HG03565 (cell line): Measurements from ENCODE around the gene DCLRE1B.

Experiments used
- ATAC-seq: cut with Tn5 transposase; IDR thresholded peaks from one replicate; pipeline ENCODE4 v1.9.1; 2021; ENCODE audit warnings: mild to moderate bottlenecking, moderate library complexity; ENCODE audit not compliant: unreplicated experiment

Gene DCLRE1B

DNA sequence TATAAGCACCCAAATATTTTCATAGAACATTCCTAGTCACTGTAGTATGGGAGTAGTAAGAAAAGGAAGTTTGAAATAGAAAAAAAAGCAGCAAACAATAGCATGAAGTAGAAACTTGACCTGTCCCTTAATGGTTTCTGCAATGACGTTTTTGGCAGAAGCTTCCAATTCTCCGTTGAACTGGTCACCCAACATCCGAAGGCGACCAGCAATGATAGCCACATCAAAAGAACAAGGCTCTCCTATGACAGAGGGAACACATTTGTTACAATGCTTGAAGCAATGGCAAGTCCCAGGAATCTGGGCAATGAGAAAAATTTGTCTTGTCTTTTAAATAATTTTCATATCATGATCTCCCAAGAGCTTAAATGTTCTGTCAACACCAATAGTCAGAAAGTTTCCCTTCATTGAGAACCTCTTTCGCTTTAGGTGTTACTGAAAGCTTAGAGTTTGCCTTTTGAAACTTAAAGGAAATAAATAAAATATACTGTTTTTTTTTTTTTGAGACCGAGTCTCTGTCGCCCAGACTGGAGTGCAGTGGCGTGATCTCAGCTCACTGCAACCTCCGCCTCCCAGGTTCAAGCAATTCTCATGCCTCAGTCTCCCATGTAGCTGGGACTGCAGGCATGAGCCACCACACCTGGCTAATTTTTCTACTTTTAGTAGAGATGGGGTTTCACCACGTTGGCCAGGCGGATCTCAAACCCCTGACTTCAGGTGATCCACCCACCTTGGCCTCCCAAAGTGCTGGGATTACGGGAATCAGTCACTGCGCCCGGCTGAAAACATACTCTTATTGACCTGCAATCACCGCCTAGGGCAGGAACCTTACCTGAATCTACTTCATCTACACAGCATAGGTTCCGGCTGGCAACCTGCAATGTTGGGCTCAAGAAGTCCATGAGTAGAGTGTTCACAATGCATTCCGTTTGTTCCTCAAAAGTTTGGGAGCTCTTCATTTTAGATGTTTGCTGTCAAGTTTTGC, 18.4 kb upstream of the DCLRE1B start:
- no peak for ATAC-seq

DNA sequence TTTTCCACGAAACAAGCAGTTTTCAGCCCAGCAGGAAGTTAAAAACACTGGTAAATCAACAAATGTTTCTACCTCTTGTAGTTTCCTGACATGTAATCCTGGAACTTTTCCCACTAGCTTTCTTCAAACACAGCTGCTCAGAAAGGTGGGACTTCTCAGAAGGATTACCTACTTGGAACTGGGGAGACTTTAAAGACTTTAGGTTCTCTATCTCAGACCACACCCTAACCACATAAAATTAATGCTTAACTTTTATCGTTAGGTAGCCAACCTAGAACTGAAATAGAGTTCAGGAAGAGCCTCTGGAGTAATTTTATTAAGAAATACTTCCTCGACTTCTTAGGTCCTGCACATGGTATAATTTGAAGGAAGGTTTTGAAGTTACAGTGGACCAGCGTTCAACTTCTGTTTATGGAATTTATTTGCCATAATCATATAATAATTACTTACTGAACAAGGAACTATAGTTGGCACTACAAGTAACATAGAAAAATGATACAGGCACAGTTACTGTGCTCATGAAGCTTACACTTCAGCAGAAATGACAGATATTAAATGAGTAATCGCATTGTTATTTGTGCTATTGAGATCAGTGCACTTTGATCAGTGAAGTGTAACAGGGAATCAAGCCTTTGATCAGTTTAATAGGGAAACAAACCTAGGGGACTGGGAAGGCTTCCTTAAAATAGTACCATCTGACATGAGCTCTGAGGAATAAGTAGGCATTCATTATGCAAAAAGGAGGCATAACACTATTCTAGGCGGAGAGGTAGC, 17.5 kb upstream of the DCLRE1B start, which contains the start of gene BCL2L15:
Gene BCL2L15, minus strand, starts transcription at position 180 of the 774 bp plus-strand sequence. CDS start 206 bp downstream, outside the sequence.
- no peak for ATAC-seq

DNA sequence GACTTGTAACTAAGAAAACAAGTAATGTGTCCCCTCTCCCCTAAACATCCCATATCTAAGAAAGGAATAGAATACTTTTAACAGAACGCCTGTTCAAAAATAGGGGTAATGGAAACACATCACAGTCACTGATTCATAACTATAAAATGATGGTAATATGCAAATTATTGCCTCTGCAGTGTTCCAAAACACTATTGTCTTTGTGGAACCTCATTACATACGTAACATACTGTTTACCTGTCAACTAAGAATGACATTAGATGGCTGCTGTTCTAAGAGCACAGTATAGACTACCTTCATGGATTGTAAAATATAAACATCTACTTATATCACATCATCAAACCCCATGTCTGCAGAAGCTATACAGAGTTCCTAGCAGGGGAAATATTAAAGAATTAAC, 14.3 kb upstream of the DCLRE1B start:
- no peak for ATAC-seq

DNA sequence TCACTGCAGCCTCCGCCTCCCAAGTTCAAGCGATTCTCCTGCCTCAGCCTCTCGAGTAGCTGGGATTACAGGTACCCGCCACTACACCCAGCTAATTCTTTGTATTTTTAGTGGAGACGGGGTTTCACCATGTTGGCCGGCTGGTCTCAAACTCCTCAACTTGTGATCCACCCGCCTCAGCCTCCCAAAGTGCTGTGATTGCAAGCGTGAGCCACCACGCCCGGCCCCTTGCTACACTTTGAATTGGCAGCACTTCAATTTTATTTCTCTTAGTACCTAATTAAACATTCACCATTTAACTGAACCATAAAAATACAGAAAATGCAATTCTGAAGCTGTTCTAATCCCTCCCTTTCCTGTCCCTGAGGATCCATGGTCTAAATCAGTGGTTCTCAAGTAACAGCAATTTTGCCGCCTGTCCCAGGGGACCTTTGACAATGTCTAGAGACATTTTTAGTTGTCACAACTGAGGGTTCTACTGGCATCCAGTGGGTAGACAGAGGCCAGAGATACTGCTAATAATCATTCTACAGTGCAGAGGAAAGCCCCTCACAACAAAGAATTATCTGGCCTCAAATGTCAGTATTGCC, 13.4 kb upstream of the DCLRE1B start:
- no peak for ATAC-seq

DNA sequence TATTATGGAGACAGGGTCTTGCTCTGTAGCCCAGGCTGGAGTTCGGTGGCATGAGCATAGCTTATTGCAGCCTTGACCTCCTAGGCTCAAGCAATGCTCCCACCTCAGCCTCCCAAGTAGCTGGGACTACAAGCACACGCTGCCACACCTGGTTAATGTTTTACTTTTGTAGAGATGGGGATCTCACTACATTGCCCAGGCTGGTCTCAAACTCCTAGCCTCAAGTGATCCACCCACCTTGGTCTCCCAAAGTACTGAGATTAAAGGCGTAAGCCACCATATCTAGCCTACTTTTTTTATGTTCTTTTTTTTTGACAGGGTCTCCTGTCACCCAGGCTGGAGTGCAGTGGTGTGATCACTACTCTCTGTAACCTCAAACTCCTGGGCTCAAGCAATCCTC, 11.9 kb upstream of the DCLRE1B start:
- ATAC-seq: no peak

DNA sequence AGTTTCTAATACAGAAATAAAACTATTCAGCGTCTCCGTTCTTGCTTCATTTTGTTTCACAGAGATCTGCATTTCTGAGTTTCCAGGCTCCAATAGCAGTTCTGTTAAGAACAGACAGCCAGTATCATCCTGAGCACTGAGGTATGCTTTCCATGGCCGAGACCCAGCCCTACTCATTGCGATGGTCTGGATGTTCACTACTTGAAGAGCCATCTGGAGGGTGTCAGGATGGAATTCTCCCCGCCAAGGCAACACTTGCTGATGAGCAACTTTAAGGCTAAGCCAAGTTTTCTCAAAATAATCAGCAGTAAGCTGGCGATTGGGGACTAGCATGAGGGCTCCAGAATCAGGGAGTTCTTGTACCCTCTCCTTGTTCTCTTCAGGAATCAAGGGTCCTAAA, 10.0 kb upstream of the DCLRE1B start:
- ATAC-seq: no peak

DNA sequence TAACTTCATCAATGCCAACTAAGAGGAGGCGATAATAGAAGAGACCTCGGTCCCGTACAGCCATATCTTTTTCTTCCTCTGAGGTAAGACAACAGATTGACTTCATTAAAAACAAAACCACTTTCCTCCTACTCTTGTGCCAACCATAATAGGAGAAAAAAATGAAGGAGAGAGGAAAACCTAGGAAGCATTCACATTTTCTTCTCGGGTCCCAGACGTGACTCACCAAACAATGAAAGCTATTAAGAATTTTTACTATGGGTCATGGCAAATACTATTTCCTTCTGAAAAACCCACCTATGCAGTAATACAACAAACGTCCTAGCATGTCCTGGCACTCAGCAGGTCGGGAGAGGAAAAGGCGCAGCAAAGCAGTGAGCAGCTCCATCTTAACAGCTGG, 9.2 kb upstream of the DCLRE1B start:
- ATAC-seq: no peak

DNA sequence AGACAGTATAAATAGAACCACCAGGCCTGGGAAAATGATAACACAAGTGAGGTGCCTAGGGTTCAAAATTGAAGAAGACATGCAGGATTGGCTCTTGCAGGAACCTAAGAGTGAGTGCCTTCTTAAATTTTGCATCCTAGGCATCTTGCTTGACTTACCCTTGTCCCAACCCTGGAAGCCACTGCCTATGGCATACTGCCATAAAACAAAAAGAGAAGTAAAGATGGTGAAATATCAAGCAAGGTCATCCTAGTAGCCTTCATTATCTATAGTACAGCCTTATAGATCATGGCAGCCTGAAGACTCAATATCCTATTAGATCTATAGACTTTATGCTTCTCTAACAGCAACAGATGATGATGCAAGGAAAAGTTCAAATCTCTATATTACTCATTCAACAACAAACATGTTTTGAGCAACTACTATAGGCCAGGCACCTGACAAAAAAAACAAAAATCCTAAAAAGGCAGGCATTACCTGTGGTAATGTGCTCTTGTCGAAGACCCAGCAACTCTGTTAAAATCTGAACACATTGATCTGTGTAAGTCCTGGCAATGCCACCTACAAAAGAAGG, 6.8 kb upstream of the DCLRE1B start:
- no peak for ATAC-seq

DNA sequence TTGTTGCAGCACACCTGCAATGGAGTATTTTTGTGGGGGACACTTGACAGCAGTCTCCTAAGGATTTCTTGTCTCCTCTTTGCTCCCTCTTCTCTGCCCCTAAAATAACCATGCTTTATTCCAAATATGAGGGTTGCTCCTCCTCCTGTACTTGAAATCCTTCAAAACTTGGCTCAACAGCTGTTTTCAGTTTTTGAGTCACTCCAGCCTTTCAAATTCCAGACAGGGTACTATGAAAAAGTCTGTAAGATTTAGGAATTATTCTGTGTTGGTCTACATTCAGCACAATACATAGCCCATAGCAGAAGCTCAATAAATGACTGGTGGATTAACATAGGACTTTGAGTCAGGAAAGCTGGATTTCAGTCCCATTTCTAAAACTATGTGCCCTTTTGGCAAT, 6.0 kb upstream of the DCLRE1B start:
- ATAC-seq: no peak

DNA sequence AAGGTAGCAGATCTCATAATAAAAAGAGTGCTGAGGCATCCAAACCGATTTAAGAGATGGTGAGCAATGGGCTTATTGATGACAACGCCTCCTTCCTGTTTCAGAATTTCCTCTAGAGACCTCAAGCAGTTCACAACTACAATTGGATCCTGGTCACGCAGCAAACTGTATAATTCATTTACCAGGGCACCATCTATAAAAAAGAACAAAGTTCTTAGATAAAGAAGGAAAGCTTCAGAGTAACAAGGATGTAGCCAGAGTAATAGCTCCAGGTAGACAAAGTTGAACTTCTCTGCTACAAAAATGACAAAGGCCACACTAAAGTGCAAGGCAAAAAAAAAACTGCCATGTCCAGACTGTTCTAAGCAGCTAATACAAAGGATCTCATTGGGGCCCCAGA, 3.9 kb upstream of the DCLRE1B start:
- ATAC-seq: no peak

DNA sequence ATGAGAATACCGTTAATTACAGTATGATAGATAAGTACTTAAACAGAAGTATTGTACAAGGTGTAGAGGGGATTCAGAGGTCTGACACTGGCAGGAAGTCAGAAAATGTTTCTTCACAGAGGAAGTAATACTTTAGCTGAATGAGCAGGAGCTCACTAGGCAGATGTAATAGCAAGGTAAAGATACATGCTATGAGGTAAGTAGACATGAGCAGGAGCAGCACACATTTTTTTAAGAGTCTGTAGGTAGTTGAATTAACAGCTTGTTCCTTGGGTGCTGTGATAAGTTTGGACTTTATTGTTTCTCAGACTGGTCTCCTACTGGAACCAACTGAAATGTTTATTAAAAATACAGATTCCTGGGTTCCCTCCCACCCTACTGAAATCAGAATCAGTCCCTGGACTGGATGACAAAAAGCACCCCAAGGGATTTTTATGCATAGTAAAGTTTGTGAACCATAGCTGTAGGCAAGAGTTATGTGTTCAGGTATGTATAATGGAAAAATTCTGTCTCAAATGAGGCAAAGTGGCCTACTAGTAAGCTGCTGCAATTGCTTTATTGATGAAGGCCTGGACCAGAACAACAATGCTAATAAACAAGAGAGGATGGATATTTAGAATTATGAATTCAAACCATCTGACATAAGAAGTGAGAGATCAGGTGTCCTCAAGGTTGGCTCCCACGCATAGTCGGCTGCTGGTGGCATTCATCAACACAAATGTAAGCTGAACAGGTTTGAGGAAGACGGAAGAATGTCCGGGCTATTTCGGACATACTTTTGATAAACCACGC, 1.4 kb upstream of the DCLRE1B start:
- ATAC-seq: no peak

DNA sequence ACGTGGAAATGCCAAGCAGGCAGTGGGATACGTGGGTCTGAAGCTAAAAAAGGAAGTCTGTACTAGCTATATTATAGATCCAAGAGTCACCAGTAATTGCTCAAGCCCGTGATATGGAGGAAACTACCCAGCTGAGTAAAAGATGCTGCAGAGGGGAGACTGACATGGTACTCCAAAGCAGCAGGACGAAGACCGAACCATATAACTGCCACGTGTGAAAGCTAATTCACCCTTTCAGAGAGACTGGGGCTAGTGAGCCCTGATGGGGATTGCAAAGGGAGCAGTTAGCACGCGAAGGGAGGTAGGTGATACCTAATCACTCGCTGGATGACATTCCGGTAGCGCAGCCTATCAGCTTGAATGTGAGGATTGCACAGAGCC, 843 bp upstream of the DCLRE1B start:
- ATAC-seq: peak; percentile 23

DNA sequence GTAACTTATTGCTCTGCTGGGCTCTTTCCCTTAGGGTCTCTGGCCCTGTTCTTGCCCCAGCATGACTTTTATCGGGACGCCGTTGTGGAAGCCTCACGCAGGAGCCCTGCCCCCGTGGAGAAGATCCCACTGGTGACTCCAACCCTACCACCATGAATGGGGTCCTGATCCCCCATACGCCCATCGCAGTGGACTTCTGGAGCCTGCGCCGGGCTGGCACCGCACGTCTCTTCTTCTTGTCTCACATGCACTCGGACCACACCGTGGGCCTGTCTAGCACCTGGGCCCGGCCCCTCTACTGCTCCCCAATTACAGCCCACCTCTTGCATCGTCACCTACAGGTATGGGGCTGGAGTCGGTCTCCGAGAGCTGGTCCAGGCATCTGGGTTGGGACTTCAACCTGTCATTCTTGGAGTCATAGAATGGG, 322 bp downstream of the DCLRE1B start:
- no peak for ATAC-seq

DNA sequence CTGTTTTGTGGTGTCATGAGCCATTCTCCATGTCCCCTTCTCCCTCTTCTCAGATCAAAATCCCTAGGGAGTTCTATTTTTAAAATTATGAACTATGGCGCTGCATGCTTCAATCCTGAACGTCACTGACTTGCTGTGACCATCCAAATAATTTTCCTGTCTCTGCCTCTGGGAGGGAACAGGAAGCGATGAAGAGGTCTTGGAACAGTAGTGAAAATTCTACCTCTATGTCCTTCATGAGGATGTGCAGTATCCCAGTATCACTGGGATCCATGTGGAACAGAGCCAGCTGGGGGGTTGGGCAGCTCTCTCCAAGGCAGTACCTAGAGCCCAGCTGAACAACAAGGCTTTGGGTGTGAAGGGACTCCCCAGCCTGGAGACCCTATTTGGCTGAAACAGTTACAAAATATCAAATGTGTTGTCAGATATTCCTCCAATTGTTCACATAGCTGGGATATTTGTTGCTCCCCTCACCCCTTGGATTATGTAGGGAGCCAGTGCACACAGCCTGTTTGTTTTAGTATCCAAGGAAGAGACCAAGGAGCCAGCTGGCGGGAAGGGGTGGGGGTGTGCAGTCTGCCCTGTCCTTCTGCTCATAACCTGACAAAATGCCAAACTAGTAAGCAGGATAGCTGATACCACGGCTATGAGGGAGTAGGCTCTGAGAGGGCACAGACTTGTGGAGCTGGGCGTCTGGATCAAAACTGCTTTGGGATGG, 7.6 kb downstream of the DCLRE1B start:
- no peak for ATAC-seq

DNA sequence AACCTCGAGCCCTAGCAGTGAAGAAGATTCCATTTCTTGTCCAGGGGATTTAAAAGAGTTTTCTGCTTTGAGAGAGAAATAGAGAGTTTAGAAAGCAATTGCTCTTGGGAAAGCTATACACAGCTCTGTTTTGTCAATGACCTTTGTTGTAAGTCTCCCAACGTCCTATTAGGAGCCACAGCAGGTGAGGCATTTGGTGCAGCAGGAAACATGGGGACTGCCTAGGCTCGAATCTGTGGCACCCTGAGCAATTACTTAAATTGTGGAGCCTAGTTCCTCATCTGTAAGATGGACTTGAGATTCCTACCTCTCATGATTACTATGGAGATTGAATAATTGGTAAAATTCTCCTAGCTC, 8.2 kb downstream of the DCLRE1B start:
- ATAC-seq: no peak

DNA sequence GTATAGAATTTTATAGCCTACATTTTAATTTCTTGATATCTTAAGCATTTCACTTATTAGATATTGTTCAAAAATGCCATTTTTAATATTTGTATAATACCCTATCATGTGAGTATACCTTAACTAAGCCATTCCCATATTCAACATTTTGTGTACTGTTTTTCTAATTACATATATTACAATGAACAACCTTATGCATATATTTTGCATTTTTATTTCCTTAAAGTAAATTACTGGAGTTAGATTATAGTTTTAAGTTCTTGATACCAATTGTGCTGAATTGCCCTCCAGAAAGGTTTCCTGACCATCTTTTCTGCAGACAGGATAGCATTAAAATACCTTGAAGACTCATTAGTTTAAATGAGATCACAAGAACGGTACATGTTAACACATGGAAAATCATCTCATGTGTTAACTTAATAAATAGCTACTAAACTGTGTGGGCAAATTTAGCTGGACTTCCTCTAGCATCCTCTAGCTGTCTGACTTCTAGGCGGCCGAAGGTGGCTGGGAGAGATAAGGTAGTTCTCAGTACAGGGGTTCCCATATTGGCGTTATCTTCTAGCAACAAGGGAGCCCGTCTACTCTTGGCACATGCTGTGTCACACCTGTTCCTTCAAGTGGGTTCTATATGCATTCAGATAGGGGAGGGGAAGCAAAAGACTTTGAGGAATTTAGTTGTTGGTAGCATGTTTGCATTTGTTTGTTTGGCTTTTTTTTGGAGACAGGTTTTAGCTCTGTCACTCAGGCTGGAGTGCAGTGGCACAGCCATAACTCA, 8.9 kb downstream of the DCLRE1B start:
- ATAC-seq: no peak

DNA sequence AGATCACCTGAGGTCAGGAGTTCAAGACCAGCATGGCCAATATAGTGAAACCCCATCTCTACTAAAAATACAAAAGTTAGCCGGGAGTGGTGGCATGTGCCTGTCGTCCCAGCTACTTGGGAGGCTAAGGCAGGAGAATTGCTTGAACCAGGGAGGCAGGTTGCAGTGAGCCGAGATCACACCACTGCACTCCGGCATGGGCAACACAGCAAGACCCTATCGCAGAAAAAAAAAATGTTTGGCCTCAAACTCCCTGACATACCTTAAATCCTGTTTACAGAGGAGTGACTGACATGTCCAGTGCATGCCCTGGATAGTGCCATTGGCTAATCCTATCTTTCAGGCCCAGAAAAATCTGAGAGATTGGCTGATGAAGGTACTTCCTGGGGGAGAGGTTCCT, 11.8 kb downstream of the DCLRE1B start:
- no peak for ATAC-seq

DNA sequence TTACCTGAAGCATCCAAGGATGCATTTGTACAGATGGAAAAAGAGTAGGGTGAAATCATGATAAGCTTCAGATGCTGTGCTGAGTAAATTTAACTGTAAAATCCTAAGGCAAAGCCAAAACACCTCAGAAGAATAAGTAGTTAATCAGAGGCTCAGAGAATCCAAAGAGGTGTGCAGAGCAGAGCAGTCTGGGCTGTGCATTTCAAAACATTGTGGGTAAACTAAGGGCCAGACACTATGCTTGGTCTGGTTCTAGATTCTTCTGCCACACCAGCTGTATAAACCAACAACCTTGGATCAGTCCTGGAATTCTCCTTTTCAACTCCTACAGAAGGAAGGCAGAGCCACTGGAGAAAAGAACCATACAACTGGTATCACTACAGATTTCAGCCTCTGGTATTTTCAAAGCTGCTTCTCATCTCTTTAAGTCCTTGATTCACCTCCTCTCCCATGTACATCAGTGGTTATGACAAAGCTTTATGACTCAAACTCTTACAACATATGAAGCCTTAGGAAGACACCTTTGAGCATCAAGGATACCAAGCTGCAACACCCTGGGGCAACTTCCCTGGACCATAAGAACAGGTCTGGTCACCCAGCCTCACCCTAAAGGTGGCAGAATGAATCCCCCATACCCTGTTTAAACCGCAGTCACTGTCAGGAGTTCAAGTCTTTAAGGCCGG, 12.4 kb downstream of the DCLRE1B start:
- no peak for ATAC-seq
